OCI-LY7 (cell line): Measurements from ENCODE around the gene FREY1. TPM values are rescaled to one million over a fixed set of nuclear protein-coding genes. Genes with fewer than 3 reads are reported as not detected.
A peak's percentile ranks its signal among the peaks of the same experiment; 100 is the strongest.

Source experiments
- BruUV-seq: library from RNA; stranded (reverse); fragments of 400-500 nt; replicated peaks from 2 replicates; lab custom pipeline; 2021; lab: Mats Ljungman, UMichigan
- CTCF ChIA-PET: fragments of 300-600 bp; sonication (Branson Sonifier 250); formaldehyde crosslinking; loops from one replicate; lab custom pipeline; 2022; ENCODE audit warnings: antibody characterized with exemption; ENCODE audit not compliant: unreplicated experiment; lab: Charles Lee
- POLR2A ChIA-PET: fragments of 300-600 bp; sonication (Branson Sonifier 250); formaldehyde crosslinking; loops from one replicate; lab custom pipeline; 2022; ENCODE audit warnings: antibody characterized with exemption; lab: Charles Lee
- DNase-seq: peaks from one replicate; pipeline ENCODE4 v3.0.0-alpha.2; 2015; ENCODE audit warnings: low spot score
- H2AFZ ChIP-seq: fragments of 200-600 bp; sonication (generic), shearing (Covaris generic); 2 replicates; pipeline ENCODE4 v1.6.1; 2014; ENCODE audit warnings: mild to moderate bottlenecking, antibody characterized with exemption, low read length, moderate library complexity
- H3K27ac ChIP-seq: fragments of 200-600 bp; sonication (generic); 2 replicates; pipeline ENCODE4 v1.5.1; 2014; ENCODE audit warnings: mixed run types, low read depth, mild to moderate bottlenecking, moderate library complexity, low read length, inconsistent platforms; ENCODE audit not compliant: poor library complexity, severe bottlenecking
- H3K36me3 ChIP-seq: fragments of 200-600 bp; sonication (generic); 2 replicates; pipeline ENCODE4 v1.6.1; 2014; ENCODE audit warnings: mild to moderate bottlenecking, antibody characterized with exemption, low read length, moderate library complexity, mixed read lengths; ENCODE audit not compliant: insufficient read depth
- H3K4me1 ChIP-seq: fragments of 200-600 bp; sonication (generic); 2 replicates; pipeline ENCODE4 v1.5.1; 2014; ENCODE audit warnings: mild to moderate bottlenecking, low read length; ENCODE audit not compliant: insufficient read depth, poor library complexity, severe bottlenecking
- H3K4me2 ChIP-seq: fragments of 200-600 bp; sonication (generic); 2 replicates; pipeline ENCODE4 v1.6.1; 2014; ENCODE audit warnings: mild to moderate bottlenecking, low read length
- H3K4me3 ChIP-seq: fragments of 200-600 bp; sonication (generic); 2 replicates; pipeline ENCODE4 v1.5.1; 2014; ENCODE audit warnings: mild to moderate bottlenecking, low read depth, low read length; ENCODE audit not compliant: poor library complexity, severe bottlenecking
- H3K79me2 ChIP-seq: fragments of 200-600 bp; sonication (generic); 2 replicates; pipeline ENCODE4 v1.6.1; 2016; ENCODE audit warnings: low read depth, mild to moderate bottlenecking, low read length, moderate library complexity, mixed read lengths; ENCODE audit not compliant: insufficient read depth
- H3K9me2 ChIP-seq: fragments of 200-600 bp; sonication (generic); 2 replicates; pipeline ENCODE4 v1.6.1; 2016; ENCODE audit warnings: mild to moderate bottlenecking, low read length, mixed read lengths; ENCODE audit not compliant: insufficient read depth
- H3K9me3 ChIP-seq: fragments of 200-600 bp; sonication (generic); 2 replicates; pipeline ENCODE4 v1.6.1; 2014; ENCODE audit warnings: mild to moderate bottlenecking, mixed run types, low read length, mixed read lengths
- H4K20me1 ChIP-seq: fragments of 200-600 bp; sonication (generic); 2 replicates; pipeline ENCODE4 v1.6.1; 2014; ENCODE audit warnings: mild to moderate bottlenecking, antibody characterized with exemption, low read length, moderate library complexity, mixed read lengths; ENCODE audit not compliant: insufficient read depth
- CTCF ChIP-seq: fragments of 200-600 bp; sonication (generic); conservative IDR thresholded peaks from 2 replicates; pipeline ENCODE4 v1.5.1; 2014; ENCODE audit warnings: mild to moderate bottlenecking, antibody characterized with exemption, low read length, moderate library complexity, mixed read lengths
- EZH2phosphoT487 ChIP-seq: fragments of 200-600 bp; sonication (generic); IDR thresholded peaks from 2 replicates; pipeline ENCODE4 v1.6.1; 2018; ENCODE audit warnings: low read depth, borderline replicate concordance, mild to moderate bottlenecking, mixed run types, antibody characterized with exemption, low read length, moderate library complexity, mixed read lengths
- intact Hi-C: fragments of 100-400 bp; cut with micrococcal nuclease; formaldehyde crosslinking; loops from one replicate; pipeline ENCODE4 v1.10.0; 2022; ENCODE audit not compliant: unreplicated experiment
- total RNA-seq, 2 experiments: library from RNA; depleted of rRNA in 1 of 2; stranded (reverse); fragments of >200 nt in 1 of 2; shearing (Covaris generic) in 1 of 2; gene quantifications; 2 replicates each; pipeline ENCODE4 v1.2.3, GENCODE V29; 2014 to 2022

Gene FREY1
- total RNA-seq, 2 experiments from 2014 or later = 3.3 to 3.7 TPM

DNA sequence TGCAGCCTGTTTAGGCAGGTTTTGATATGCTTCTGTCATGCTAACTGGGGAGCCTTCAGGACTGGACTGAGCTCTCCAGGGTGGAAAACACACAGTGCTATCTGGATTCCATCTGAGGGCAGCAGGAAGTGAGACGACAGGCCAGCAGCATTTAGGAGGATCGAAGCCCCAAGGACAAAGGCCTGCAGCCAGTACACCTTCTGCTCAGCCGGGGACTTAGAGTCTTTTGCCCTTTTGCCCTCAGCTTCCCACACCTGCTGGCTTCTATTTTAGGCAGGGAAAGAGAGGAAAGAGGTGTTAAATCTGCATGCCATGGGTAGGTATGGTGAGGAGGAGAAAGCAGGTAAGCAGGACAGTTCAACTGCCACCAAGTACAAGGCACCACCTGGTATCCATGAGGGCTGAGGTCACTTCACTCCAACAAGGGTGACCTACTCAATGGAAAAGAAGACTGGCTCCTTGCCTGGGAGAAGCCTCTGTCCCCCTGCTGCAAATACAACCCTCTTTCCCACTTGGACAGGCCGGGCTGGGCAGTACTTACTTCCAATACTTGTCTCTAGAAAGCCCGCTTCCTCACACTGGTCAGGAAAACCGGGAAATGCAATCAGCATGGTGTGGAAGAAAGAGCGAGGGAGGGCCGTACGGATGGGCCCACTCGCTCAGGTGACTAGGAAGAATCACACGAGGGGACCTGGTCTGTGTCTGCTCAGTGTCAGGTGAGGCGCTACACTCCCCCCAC is 27.7 kb upstream of the FREY1 start:
- Histone ChIP-seq H3K27ac (peak overlapping the region; percentile 95), H3K9me3 (no peaks in the 10 kb centered on the region), H3K4me3 (no peak overlapping the region), H2AFZ (no peak overlapping the region), H3K4me2 (peak overlapping the region; percentile 86), H4K20me1 (no peaks in the 10 kb centered on the region), H3K36me3 (peaks cover 32% of the 10 kb centered on the region), H3K9me2 (no peaks in the 10 kb centered on the region), H3K79me2 (peaks cover 19% of the 10 kb centered on the region), H3K4me1 (peaks cover 89% of the 10 kb centered on the region)
- intact Hi-C loops = no loop called here
- DNase-seq = no peak
- no TSS peak for BruUV-seq
- ChIA-PET POLR2A (no interaction called here), CTCF (no interaction called here)
- no peak for TF ChIP-seq EZH2phosphoT487
- TF ChIP-seq CTCF = no peak

- ChIA-PET CTCF (no interaction called here), POLR2A (no interaction called here)
- BruUV-seq = no TSS peak
- H3K9me3 ChIP-seq = no peaks in the 10 kb centered on the region
- intact Hi-C loops = loop anchor here (1.0 to 2.0 kb wide), 2 partner anchors 86 to 91 kb away; no protein-coding TSS in a partner anchor
- peak overlapping the region; percentile 95 for H3K27ac ChIP-seq
- no peak overlapping the region for H2AFZ ChIP-seq
- no peaks in the 10 kb centered on the region for H4K20me1 ChIP-seq
- no peaks in the 10 kb centered on the region for H3K9me2 ChIP-seq
- H3K79me2 ChIP-seq = peaks cover 19% of the 10 kb centered on the region
- peaks cover 32% of the 10 kb centered on the region for H3K36me3 ChIP-seq
- H3K4me3 ChIP-seq = peak overlapping the region; percentile 72
- TF ChIP-seq CTCF (no peak), EZH2phosphoT487 (no peak)
- peak overlapping the region; percentile 86 for H3K4me2 ChIP-seq
- DNase-seq = no peak
- peaks cover 89% of the 10 kb centered on the region for H3K4me1 ChIP-seq
Observed at GRCh38 chr11:45933846-45934579, 26.9 kb upstream of the FREY1 start.
